ENCODE data around the gene BOC. TPM values are rescaled to one million over a fixed set of nuclear protein-coding genes. Genes with fewer than 3 reads are reported as not detected.

BOC gene
- total RNA-seq, 1 experiment from 2014 or later: 3.5 TPM

DNA sequence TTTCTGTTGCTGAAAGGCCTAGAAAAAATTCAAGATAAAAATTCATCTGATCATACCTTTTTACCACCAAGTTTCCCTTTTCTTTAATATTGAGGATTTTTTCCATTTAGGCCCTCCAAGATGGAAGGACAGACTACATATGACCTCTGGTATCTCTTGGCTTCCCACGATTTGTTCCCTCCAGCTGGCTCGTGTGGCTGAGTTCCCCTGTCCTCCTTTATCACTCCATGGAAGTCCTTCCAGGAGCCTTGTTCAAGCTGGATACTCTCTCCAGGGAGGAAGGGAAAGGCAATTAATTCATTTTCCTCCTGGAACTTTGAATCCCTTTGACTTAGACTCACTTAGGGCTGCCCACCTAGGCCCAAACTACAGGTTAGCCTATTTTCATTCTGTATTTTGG is 119.4 kb downstream of the BOC start:
- H3K18ac ChIP-seq (ENCODE audit: insufficient read length, low read depth, low read length): no peak overlapping the region
- no peaks in the 10 kb centered on the region for H3K4me1 ChIP-seq (ENCODE audit: insufficient read depth, low read length)
- H3K9ac ChIP-seq (ENCODE audit: extremely low read depth, insufficient read length, low read length): no peak overlapping the region
- no peak overlapping the region for H3K4ac ChIP-seq (ENCODE audit: low read depth, low read length)
- H2BK12ac ChIP-seq (ENCODE audit: insufficient read length, low read depth, low read length): no peak overlapping the region
- Mint-ChIP-seq H3K4me1 (no peaks in the 10 kb centered on the region), H3K9me3 (no peaks in the 10 kb centered on the region), H3K27me3 (ENCODE audit: low read depth) (no peaks in the 10 kb centered on the region), H3K27ac (no peak overlapping the region), H3K36me3 (ENCODE audit: insufficient read depth in 1 of 3, low read depth in 3 of 3) (no peaks in the 10 kb centered on the region), H3K4me3 (no peak overlapping the region)
- no CpG with 5 or more reads among the region's 2 CpGs for WGBS (ENCODE audit: extremely low coverage, insufficient read length, low lambda C conversion rate)
- H3K56ac ChIP-seq (ENCODE audit: insufficient read length, low read depth, low read length): no peak overlapping the region
- no peak overlapping the region for H2AFZ ChIP-seq (ENCODE audit: low read length)
- no peak overlapping the region for H3K27ac ChIP-seq (ENCODE audit: insufficient read length, low read depth, low read length)
- no peak overlapping the region for H4K91ac ChIP-seq (ENCODE audit: insufficient read length, low read depth, low read length)
- no peaks in the 10 kb centered on the region for H4K20me1 ChIP-seq (ENCODE audit: control insufficient read depth, insufficient read depth, insufficient read length)
- TF ChIP-seq, protein P1, sequence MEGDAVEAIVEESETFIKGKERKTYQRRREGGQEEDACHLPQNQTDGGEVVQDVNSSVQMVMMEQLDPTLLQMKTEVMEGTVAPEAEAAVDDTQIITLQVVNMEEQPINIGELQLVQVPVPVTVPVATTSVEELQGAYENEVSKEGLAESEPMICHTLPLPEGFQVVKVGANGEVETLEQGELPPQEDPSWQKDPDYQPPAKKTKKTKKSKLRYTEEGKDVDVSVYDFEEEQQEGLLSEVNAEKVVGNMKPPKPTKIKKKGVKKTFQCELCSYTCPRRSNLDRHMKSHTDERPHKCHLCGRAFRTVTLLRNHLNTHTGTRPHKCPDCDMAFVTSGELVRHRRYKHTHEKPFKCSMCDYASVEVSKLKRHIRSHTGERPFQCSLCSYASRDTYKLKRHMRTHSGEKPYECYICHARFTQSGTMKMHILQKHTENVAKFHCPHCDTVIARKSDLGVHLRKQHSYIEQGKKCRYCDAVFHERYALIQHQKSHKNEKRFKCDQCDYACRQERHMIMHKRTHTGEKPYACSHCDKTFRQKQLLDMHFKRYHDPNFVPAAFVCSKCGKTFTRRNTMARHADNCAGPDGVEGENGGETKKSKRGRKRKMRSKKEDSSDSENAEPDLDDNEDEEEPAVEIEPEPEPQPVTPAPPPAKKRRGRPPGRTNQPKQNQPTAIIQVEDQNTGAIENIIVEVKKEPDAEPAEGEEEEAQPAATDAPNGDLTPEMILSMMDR (conservative IDR thresholded peaks at IDR 0.05): no peak
- H3K14ac ChIP-seq (ENCODE audit: insufficient read depth, low read length): no peak overlapping the region
- H3K23ac ChIP-seq (ENCODE audit: insufficient read length, low read depth, low read length): no peak overlapping the region
- H3K9me3 ChIP-seq (ENCODE audit: control insufficient read depth, low read depth, low read length): no peaks in the 10 kb centered on the region
- no peaks in the 10 kb centered on the region for H3K27me3 ChIP-seq (ENCODE audit: insufficient read depth, low read length)
- no peak overlapping the region for H3K4me2 ChIP-seq (ENCODE audit: insufficient read depth, insufficient read length, low read length)
- H3T11ph ChIP-seq (ENCODE audit: low read length): no peak overlapping the region
- DNase-seq: no peak
- no peak overlapping the region for H2BK5ac ChIP-seq (ENCODE audit: insufficient read length, low read length)
- no peak overlapping the region for H4K8ac ChIP-seq (replicated peaks; ENCODE audit: insufficient read length, low read depth, low read length)
- H2BK20ac ChIP-seq (ENCODE audit: low read depth, low read length, poor library complexity, severe bottlenecking): no peak overlapping the region
- no peak overlapping the region for H2BK120ac ChIP-seq (ENCODE audit: low read depth, low read length, poor library complexity, severe bottlenecking)
- no peaks in the 10 kb centered on the region for H3K79me1 ChIP-seq (ENCODE audit: insufficient read depth, low read depth, low read length, poor library complexity, severe bottlenecking)
- no peaks in the 10 kb centered on the region for H3K23me2 ChIP-seq (ENCODE audit: insufficient read length, low read depth, low read length, poor library complexity, severe bottlenecking)
- H4K5ac ChIP-seq (ENCODE audit: insufficient read length, low read depth, low read length): no peak overlapping the region
- no peak overlapping the region for H2BK15ac ChIP-seq (ENCODE audit: low read depth, low read length)
- H3K79me2 ChIP-seq (ENCODE audit: insufficient read depth, low read length): no peaks in the 10 kb centered on the region
- H2AK5ac ChIP-seq (ENCODE audit: insufficient read length, low read length): no peak overlapping the region
